GM18858 (cell line): ENCODE data around the gene KLHL36.
"Not testable (repeated sequence)": the region's sequence is repeated elsewhere in the genome, so short reads cannot be mapped to it uniquely, and the experiment has no call there.

Source experiments
- ATAC-seq: cut with Tn5 transposase; IDR thresholded peaks from one replicate; pipeline ENCODE4 v1.9.1; 2021; ENCODE audit not compliant: unreplicated experiment

KLHL36 gene

DNA sequence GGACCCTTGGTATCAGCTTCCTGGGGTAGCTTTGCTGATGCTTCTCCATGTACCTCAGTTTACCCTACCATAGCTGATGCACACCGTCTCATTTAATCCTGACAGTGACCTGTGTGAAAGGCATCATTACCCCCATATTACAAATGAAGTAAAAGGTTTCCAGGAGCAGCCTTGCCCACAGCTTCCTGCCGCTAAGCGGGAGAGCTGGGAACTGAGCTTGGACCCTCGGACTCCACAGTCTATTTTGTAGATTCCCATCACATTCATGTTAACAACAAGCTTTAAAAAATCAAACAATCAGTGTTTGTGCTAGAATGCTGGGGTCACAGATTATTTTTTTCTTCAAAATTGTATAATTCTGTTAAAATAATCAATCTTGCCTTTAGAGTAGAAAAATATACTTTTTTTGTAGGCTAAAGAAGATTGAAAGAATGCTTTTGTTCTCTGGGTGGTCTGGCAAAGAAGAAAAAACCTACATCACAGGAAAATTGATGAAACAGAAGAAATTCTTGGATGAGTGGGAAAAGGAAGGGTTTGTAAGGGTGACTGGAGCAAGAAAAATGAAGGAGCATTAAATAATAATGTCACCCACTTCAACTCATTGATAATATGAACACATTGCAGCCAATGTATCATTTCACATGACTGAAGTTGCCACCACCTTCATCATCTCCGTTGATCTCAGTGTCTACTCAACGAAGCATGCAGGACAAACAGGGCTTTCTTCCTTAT, 41.9 kb downstream of the KLHL36 start:
- no peak for ATAC-seq

DNA sequence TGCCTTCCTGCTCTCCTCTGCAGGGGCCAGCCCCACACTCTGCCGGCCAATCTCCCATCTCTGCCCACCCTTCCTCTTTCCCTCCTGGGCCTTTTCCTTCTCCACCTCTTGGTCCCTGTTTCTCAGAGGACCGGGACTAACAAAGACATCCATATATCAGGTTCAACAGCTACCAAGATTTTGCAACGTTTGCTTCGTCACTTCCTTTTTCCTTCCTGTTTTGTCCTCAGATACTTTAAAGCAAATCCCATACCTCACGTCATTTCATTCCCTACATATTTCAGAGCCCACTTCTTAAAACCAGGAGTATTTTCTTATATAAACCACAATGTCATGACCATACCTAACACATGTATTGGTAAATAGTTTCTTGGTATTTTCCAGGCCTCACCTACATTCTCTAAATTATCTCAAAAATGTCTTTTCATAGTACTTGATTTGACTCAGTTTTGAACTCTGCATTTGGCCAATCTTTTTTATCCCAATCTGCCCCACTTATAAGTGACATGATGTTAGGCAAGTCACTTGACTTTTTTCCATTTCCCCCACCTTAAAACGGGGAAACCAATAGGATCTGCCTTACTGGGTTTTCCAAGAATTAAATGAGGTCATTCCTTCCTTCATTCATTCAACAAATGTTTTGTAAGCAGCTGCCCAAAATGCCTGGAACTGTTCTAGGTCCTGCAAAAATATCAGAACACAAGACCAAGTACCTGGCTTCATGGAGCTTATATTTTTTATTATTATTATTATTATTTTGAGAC, 44.3 kb downstream of the KLHL36 start:
- ATAC-seq = no peak

DNA sequence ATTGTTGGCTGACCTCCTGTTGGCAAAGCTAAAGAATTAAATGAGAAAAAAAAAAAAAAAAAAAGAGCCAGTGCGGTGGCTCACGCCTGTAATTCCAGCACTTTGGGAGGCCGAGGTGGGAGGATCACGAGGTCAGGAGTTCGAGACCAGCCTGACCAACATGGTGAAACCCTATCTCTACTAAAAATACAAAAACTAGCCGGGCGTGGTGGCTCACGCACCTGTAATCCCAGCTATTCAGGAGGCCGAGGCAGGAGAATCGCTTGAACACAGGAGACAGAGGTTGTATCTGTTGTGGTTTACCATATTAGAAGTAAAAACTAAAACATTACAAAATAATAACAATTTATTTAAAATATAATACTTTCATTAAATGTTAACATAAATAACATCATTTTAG, 45.6 kb downstream of the KLHL36 start:
- not testable (repeated sequence) for ATAC-seq

DNA sequence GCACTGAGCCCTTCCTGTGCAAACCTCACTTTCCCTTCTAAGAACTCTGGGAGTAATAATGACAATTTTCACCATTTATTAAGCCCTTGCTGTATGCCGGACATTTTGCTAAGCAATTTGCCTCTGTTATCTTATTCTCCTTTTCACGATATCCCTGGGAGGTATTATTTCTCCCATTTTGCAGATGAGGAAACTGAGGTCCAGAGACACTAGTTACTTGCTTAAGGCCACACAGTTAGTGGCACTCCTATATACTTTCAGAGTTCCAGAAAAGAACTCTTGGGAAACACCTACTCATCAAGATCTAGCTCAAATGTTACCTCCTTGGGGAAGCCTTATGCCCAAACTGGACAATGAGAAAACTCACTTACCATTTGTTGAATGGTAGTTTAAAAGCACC, 46.7 kb downstream of the KLHL36 start:
- no peak for ATAC-seq

DNA sequence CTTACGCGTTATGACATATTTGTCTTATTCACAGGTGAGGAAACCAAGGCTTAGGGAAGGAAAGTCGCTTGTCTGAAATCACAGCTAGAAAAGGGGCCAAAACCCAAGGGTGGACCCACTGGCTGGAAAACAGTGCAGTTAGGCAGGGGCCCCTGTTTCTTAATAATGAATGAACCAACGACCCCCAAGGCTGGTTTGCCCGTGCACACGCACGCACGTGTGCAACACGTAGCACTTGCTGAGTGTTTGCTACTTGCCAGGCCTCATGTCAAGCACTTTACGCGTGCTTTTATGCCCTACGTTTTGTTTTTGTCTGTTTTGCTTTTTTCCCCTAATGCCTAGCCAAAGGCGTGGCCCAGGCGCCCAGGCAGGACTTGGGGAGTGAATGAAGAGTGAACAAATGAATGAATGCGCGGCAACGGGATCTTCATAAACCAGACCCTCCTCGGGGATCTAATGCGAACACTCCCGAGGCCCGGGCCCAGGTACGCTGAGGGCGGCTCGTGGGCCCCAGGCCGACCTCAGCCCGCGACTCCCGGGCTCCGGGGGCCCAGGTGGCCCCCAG, 50.9 kb downstream of the KLHL36 start:
- ATAC-seq = peak; percentile 8

DNA sequence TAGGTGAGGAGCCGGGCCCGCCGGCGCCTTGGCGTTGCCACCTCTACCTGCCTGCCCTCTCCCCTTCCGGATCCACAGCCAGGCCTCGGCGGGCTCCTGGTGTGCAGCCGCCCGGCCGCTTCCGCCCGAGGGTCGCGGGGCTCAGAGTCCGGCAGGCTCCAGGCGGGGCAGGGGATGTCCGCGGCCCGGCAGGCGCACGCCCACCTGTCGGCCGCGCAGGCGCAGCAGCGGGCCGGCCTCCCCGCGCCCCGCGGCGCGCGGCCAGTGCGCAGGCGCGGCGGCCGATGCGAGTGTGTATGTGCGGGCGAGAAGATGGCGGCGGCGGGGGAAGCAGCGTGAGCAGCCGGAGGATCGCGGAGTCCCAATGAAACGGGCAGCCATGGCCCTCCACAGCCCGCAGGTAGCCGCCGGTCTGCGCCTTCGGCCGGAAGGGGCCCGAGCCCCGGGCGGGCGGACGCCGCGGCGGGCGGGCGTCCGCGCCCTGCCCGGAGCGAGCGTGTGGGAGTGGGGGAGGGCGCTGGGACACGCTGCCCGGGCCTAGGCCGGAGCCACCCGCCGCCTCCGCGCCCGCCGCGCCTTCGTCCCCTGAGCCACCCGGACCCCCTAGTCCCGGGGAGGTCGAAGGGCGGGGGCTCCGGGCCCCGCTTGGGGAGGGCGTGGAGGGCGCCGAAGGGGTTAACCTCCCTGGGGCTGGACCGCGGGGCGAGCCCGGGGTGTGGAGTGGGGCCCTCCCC, 51.6 kb downstream of the KLHL36 start, which contains the start of gene USP10:
USP10 (plus strand) TSS at position 289 of the 734 bp plus-strand sequence; CDS start at position 380, 91 bp downstream.
- ATAC-seq = peak; percentile 60

DNA sequence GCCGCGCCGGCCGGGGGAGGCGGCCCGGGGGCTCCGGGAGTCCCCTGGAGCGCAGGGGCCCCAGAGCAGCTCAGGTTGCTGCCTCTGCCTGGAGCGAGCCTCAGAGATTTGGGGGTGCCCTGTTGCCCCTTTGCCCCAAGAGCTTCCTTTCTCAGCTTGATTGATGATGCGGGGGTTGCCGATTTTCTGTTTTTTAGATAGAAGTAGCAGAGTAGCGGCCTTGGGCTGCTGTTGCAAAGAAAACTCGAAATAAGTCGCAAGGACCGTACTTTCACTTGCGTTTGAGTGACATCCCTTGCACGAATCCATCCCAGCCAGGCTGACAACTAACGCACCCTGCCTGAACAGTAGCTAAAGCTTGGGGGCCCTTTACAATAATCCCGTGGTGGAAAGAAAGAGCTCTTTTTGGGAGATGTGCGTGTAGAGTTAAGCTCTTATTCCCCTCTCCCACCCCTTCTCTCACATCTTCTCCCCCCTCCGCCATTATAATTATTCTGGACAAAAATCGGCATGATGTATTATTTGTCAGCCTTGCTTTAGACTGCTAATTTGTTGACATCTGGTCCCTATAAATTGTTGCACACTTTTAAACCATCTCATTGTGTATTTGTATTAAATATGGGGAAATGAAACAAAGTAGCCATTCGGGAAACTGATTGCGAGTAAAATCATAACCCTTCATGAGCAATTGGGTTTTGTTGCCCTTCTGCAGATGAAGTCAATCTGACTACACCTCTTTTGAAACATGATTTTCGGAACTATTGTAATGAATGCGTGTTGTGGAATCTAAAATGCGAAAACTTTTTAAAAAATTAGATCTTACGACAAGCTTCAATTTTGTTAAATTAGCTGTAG, 52.4 kb downstream of the KLHL36 start:
- ATAC-seq = peak; percentile 31

DNA sequence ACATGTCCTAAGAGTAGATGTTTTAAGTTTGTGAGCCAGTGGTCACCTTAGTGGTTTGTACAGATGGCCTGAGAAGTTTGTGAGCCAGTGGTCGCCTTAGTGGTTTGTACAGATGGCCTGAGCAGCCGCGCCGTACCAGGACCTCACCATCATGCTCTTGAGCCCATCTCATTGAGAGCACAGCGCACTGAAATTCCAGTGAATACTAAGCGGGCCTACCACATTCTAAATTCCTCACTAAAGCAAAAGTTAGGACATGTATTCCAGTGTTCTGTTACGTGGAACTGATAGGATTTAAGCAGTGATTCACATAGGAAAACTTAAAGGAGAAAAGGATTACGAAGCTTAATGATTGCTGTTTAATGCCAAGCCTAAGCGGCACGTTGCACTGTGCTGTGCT, 55.4 kb downstream of the KLHL36 start:
- no peak for ATAC-seq

DNA sequence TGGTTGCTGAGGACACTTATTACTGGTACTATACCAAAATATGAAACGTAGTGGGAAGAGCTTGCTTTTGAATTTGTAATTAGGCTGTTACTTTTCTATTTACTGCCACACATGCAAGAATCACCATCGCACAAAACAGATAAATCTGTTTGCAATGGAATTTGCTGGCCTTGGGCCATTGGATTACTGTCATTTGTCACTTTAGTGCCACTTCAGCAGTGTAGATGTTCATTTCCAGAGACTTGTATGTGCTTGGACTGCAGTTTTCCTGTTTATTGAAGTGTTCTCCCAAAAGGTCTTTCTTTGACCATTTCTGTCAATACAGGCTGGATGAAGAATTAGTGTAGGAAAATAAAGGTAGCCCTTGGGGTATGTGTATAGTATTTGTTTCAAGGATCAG, 55.9 kb downstream of the KLHL36 start:
- no peak for ATAC-seq

DNA sequence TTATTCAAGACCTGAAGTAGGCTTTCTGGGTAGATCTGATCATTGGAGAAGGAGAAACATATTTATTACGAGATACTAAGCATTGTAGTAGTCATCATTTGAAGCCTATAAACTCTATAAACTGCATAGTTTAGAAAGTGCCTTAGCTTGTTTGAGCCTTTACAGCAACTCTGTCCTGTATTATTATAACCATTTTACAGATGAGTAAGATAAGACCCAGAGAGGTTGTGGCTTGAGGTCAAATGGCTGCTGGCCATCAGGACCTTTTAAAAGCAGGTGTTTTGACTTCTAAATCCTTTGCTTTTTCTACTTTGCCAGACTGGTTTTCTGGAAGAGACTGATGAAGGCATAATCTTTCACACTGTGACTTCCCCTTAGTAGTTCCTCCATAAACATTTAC, 58.5 kb downstream of the KLHL36 start:
- no peak for ATAC-seq

DNA sequence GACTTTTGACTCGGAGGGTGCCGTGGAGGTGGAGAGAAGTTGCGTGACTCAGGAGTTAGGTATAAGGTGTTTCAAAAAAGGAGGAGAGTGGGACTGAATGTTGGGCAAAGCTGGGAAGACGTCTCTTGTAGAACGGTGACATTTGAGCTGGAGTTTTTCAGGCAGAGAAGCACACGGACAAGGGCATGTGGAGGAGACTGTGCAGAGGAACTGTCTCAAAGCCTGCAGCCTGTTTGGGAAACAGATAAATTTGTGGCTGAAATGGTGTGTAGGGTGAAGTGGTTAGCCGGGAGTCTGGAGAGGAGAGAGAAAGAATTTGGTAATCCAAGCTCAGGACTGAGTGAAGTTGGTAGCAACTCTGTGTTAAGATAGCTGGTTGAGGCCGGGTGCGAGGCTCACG, 61.3 kb downstream of the KLHL36 start:
- no peak for ATAC-seq

DNA sequence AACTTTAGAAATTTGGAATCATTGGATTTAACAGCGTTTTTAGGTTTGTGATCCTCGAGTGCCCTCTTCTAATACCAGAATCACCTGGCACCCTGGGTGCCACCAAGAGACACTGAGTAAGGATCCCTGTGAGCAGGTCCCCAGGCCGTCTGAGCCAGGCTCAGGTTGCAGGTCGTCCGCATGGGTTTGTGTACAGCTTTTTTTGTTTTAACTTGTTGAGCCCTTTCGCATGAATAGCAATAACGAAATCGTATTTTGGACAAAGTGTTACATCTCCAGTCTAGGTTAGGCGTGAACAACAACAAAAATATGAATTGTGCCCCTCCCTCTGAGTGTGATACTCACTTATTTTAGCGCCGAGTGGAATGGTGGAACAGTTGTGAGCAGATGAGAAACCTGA, 62.4 kb downstream of the KLHL36 start:
- no peak for ATAC-seq
